ENCODE data around the gene FOXG1. TPM values are rescaled to one million over a fixed set of nuclear protein-coding genes. Genes with fewer than 3 reads are reported as not detected.

The FOXG1 gene
- total RNA-seq, 3 donors from 2014 or later (not counting 1 experiment from before 2014, with no cell fraction given) = not detected

- H3K36me3 Mint-ChIP-seq = peaks cover 18% of the 10 kb centered on the region
- intact Hi-C loops (cut with micrococcal nuclease) = no loop called here
- no peak for DNase-seq
- H3K27me3 ChIP-seq (ENCODE audit: control insufficient read depth, insufficient read depth, low read length) = peaks cover 17% of the 10 kb centered on the region
- H3K4me3 ChIP-seq (ENCODE audit: low read length) = no peak overlapping the region
- WGBS (ENCODE audit: insufficient coverage) = 11% methylated on average over 11 of the region's 17 CpGs
- peaks cover 34 to 36% of the 10 kb centered on the region in 2 donors for H3K27me3 Mint-ChIP-seq (ENCODE audit: low read depth in 2 of 2)
- ATAC-seq = no peak
- no peaks in the 10 kb centered on the region for H3K4me1 ChIP-seq (ENCODE audit: control insufficient read depth, insufficient read depth, low read length)
- no peak overlapping the region for H3K27ac Mint-ChIP-seq
- peaks cover 6% of the 10 kb centered on the region for H3K9me3 ChIP-seq (ENCODE audit: control insufficient read depth, insufficient read depth, low read length)
- H3K4me3 Mint-ChIP-seq = no peak overlapping the region
- no peaks in the 10 kb centered on the region for H3K36me3 ChIP-seq (ENCODE audit: control insufficient read depth, insufficient read depth, low read length)
- TF ChIP-seq CTCF (IDR thresholded peaks at IDR 0.05) = no peak
- peaks cover 3 to 10% of the 10 kb centered on the region in 2 donors for H3K9me3 Mint-ChIP-seq
- no peaks in the 10 kb centered on the region for H3K4me1 Mint-ChIP-seq
- no peak overlapping the region for H3K27ac ChIP-seq (ENCODE audit: low read length)
Observed at GRCh38 chr14:28777471-28778137, 11.0 kb downstream of the FOXG1 start.

GRCh38 chr14:28778138-28779117 is 11.8 kb downstream of the FOXG1 start:
- ATAC-seq (no peak), DNase-seq (no peak)
- Histone ChIP-seq H3K4me1 (ENCODE audit: control insufficient read depth, insufficient read depth, low read length) (no peaks in the 10 kb centered on the region), H3K36me3 (ENCODE audit: control insufficient read depth, insufficient read depth, low read length) (no peaks in the 10 kb centered on the region), H3K27me3 (ENCODE audit: control insufficient read depth, insufficient read depth, low read length) (peaks cover 18% of the 10 kb centered on the region), H3K9me3 (ENCODE audit: control insufficient read depth, insufficient read depth, low read length) (peaks cover 6% of the 10 kb centered on the region), H3K27ac (ENCODE audit: low read length) (no peak overlapping the region), H3K4me3 (ENCODE audit: low read length) (no peak overlapping the region)
- intact Hi-C loops (cut with micrococcal nuclease) = no loop called here
- 6% methylated on average over 23 of the region's 28 CpGs for WGBS (ENCODE audit: insufficient coverage)
- Mint-ChIP-seq H3K36me3 (peaks cover 15% of the 10 kb centered on the region), H3K4me3 (no peak overlapping the region), H3K4me1 (no peaks in the 10 kb centered on the region), H3K27ac (no peak overlapping the region), H3K9me3 (peaks cover under 1 to 9% of the 10 kb centered on the region in 2 donors), H3K27me3 (ENCODE audit: low read depth in 2 of 2) (peaks cover 26 to 35% of the 10 kb centered on the region in 2 donors)
- TF ChIP-seq CTCF (IDR thresholded peaks at IDR 0.05) = no peak

GRCh38 chr14:28779456-28779855 is 12.9 kb downstream of the FOXG1 start:
- Mint-ChIP-seq H3K4me1 (no peaks in the 10 kb centered on the region), H3K36me3 (peaks cover 23% of the 10 kb centered on the region), H3K4me3 (no peak overlapping the region), H3K27ac (no peak overlapping the region), H3K9me3 (peaks cover 2 to 8% of the 10 kb centered on the region in 2 donors), H3K27me3 (ENCODE audit: low read depth in 2 of 2) (peaks cover 19 to 35% of the 10 kb centered on the region in 2 donors)
- DNase-seq (no peak), ATAC-seq (no peak)
- no peaks in the 10 kb centered on the region for H3K9me3 ChIP-seq (ENCODE audit: control insufficient read depth, insufficient read depth, low read length)
- no peak overlapping the region for H3K4me3 ChIP-seq (ENCODE audit: low read length)
- H3K36me3 ChIP-seq (ENCODE audit: control insufficient read depth, insufficient read depth, low read length) = no peaks in the 10 kb centered on the region
- no peak overlapping the region for H3K27ac ChIP-seq (ENCODE audit: low read length)
- peaks cover 22% of the 10 kb centered on the region for H3K27me3 ChIP-seq (ENCODE audit: control insufficient read depth, insufficient read depth, low read length)
- TF ChIP-seq CTCF (IDR thresholded peaks at IDR 0.05) = no peak
- intact Hi-C loops (cut with micrococcal nuclease) = no loop called here
- H3K4me1 ChIP-seq (ENCODE audit: control insufficient read depth, insufficient read depth, low read length) = no peaks in the 10 kb centered on the region

All from natural killer cell (primary cell).